Dermis microvascular lymphatic vessel endothelial cell (primary cell): ENCODE data around the gene LSM14A. TPM values are rescaled to one million over a fixed set of nuclear protein-coding genes. Genes with fewer than 3 reads are reported as not detected.
A peak's percentile ranks its signal among the peaks of the same experiment; 100 is the strongest.
"Not testable (repeated sequence)": the region's sequence is repeated elsewhere in the genome, so short reads cannot be mapped to it uniquely, and the experiment has no call there.

Source experiments
- DNase-seq, 2 donors: peaks; one replicate each; pipeline versions ENCODE4 v3.0.0 to v3.0.0-alpha.2; 2010; ENCODE audit warnings: low read depth in 2 of 2
- total RNA-seq: library from RNA; depleted of rRNA; stranded (reverse); fragments of >200 nt; gene quantifications from 2 replicates; pipeline ENCODE4 v1.2.1, GENCODE V29; 2014

Gene LSM14A
- total RNA-seq: 108 and 136 TPM in 2 replicates

DNA sequence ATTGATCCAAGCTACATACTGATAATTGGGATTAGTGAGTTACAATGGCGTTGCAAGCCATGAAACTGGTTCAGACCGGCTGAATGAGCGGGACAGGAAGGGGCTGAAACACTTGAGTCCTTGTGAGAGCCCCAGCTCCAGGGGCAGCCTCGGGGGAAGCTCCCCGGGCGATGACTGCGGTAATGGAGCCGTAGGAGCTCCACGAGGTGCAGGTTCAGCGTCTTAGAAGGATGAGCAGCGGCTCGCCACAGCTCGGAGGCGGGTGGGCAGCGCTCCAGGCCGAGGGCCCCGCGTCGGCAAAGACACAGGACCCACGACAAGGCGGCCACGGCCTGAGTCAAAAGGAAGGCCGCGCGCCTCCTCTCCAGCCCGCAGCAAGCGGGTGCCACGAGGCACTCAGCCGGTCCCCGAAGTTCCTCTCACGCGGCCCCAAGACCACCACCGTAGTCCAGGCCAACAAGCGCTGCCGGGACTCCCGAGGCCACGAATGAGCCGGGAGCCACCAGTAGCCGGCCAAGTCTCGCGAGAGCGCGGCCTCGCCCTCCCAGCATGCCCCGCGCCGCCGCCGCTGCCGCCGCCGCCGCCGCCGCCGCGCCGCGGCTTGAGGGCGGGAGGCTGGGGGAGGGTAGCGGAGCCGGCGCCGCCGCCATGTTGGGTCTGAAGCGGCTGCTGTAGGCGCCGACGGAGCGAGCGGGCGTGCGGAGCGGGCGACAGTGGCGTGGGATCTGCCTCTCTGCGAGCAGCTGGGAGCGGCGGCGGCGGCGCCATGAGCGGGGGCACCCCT lies at the start of gene LSM14A:
LSM14A (plus strand) TSS at position 628 of the 784 bp plus-strand sequence; CDS start at position 767, 139 bp downstream.
- DNase-seq: peak; percentile 78 to 93

DNA sequence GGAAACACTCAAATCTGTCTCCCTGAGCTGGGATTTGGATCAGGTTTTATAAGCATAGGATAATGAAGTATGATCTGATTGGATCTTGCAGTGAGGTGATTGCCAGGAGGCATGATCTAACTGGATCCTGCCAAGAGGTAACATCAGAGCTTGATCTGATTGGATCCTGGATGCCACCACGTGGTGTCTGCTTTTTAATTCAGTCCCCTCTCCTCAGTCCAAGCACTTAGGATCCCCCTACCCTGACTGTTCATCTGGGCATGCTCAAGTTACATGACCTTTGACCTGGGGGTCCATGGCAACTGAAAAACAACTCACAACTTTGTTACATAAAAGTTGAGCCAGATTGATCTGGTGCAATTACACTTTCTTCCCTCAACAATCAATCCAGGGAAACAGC lies 47.5 kb upstream of the LSM14A start:
- DNase-seq: peak in 1 of 2 donors; percentile 17

GRCh38 chr19:34126966-34127365 lies 45.3 kb upstream of the LSM14A start:
- DNase-seq: no peak

DNA sequence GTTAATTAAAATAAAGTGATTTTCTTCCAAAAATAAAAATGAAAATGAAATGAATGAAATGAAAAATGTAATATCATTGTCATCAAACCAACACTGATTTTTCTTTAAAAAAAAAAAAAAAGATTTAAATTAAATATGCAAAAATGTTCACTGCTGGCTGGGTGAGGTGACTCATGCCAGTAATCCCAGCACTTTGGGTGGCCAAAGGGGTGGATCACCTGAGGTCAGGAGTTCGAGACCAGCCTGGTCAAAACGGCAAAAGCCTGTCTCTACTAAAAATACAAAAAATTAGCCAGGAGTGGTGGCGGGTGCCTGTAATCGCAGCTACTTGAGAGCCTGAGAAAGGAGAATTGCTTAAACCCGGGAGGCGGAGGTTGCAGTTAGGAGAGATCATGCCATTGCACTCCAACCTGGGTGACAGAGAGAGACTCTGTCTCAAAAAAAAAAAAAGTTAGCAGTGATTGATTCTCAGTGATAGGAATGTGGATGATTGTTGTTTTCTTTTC lies 44.6 kb upstream of the LSM14A start:
- no peak for DNase-seq

DNA sequence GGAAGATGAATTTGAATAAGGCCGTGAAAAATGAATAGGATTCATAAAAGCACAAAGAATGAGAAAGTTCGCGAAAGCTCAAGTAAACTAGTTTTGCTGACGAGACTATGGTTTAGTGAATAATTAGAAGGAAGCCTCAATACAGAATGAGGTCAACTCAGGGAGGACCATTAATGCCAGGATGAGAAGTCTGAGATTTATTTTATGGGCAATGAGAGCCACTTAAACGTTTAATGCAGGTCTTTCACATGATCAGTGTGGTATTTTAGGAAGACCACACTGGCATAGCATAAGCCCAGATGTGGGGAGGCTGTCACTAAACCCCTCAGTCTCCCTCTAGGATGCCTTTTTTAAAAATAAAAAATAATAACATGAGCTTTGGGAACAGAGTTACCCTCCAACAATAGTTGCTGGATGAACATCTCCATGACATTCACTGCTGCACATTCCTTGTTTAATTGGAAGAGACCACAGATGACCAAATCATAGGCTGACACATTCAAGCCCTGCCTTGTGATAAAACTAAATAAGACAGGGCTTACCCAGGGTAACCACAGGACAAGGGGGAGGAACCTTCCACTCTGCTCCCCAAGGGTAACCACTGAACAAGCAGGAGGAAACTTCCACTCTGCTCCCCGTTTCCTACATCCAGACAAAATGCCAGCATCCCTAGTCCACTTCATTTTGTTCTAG lies 43.6 kb upstream of the LSM14A start:
- no peak for DNase-seq

- no peak for DNase-seq
Observed at GRCh38 chr19:34131100-34131499, 41.2 kb upstream of the LSM14A start.

- DNase-seq: not testable (repeated sequence)
Observed at GRCh38 chr19:34132145-34132544, 40.2 kb upstream of the LSM14A start.

- not testable (repeated sequence) for DNase-seq
Observed at GRCh38 chr19:34132706-34133105, 39.6 kb upstream of the LSM14A start.

DNA sequence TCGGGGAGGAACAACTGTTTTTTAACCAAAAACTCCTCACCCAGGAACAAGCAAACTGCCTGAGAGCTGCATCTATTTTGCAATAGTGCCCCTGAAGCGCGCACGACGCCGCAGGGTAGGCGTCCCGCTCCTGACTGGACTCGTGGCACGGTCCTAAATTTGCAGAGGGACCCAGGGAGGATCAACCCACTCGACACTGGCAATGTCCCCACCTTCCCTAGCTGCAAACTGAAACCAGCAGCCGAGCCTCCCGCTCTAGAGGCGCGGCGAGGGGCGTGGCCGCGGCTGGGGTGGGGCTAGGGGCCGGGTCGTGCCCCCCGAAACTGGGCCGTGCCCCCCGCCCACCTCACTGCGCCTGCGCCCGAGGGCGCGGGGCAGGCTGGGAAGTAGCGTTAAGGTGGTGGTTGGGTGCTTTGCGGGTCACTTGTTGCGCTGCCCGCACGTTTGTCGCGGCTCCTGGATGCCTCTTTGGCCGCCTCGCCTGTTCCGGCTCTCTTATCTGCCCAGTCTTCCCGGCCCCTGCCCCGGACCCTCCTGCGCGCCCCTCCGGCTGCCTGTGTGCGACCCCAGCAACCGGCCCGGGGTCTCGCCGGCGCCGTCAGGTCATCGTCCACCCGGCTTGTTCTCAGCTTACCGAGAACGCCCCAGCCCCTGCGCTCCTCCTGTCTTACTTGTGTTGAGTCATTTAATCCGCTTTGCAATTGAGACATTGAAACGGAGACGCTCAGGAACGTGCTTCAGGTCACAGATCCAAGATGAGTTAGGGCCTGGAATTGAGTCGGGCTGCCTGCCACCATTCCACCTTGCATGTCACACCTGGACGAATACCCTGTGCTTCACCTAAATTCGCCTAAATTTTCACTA lies 37.9 kb upstream of the LSM14A start:
- peak; percentile 42 to 60 for DNase-seq

GRCh38 chr19:34135054-34135800 lies 37.1 kb upstream of the LSM14A start:
- no peak for DNase-seq

- no peak for DNase-seq
Observed at GRCh38 chr19:34135821-34136611, 36.3 kb upstream of the LSM14A start.

DNA sequence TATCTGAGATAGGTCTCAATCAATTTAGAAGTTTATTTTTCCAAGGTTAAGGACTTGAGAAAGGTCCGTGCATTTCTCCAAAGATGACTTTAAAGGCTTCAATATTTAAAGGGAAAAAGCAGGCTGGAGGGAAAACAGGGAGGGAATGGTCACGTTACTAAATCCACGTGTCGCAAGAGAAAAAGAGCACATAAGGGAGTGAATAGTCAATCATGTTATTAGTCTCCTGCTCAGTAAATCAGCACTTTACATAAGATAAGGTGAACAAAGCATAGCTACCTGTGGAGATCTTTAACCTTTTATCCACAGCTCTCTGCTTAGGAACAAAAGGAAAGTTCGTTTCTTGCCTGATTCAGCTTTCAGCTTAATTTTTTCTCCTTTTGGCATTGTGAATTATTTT lies 31.3 kb upstream of the LSM14A start:
- no peak for DNase-seq

- DNase-seq: no peak
Observed at GRCh38 chr19:34142440-34142839, 29.9 kb upstream of the LSM14A start.

GRCh38 chr19:34145741-34146202 lies 26.5 kb upstream of the LSM14A start:
- peak; percentile 34 to 57 for DNase-seq

GRCh38 chr19:34148658-34149185 lies 23.6 kb upstream of the LSM14A start:
- no peak for DNase-seq

GRCh38 chr19:34149873-34150272 lies 22.4 kb upstream of the LSM14A start:
- no peak for DNase-seq

- DNase-seq: no peak
Observed at GRCh38 chr19:34150558-34150957, 21.7 kb upstream of the LSM14A start.

GRCh38 chr19:34151439-34151838 lies 20.9 kb upstream of the LSM14A start:
- no peak for DNase-seq

GRCh38 chr19:34154401-34154800 lies 17.9 kb upstream of the LSM14A start:
- DNase-seq: no peak

GRCh38 chr19:34155686-34156085 lies 16.6 kb upstream of the LSM14A start:
- DNase-seq: no peak
